Measurements from ENCODE around the gene GLI3. TPM values are rescaled to one million over a fixed set of nuclear protein-coding genes. Genes with fewer than 3 reads are reported as not detected.

The GLI3 gene
- total and polyA plus RNA-seq, 12 donors = 0.51 to 9.1 (median 5.3) TPM

- Histone ChIP-seq H3K27ac (no peak overlapping the region), H3K4me3 (no peak overlapping the region), H3K27me3 (peaks cover 0 to 2% (median 0%) of the 10 kb centered on the region in 7 donors), H3K4me1 (peaks cover 0 to 5% (median 0%) of the 10 kb centered on the region in 9 donors), H3K9me3 (no peaks in the 10 kb centered on the region), H3K36me3 (no peaks in the 10 kb centered on the region)
- intact Hi-C loops (cut with DNase I) = no loop called here
- no peak for TF ChIP-seq CTCF (IDR thresholded peaks at IDR 0.05)
- DNase-seq (no peak), ATAC-seq (no peak)
- 64 to 74% methylated on average over 1 of the region's 1 CpG for WGBS, 2 donors
Observed at GRCh38 chr7:41928166-41928565, 308.8 kb downstream of the GLI3 start.

GRCh38 chr7:41927380-41927779 is 309.6 kb downstream of the GLI3 start:
- Histone ChIP-seq H3K9me3 (no peaks in the 10 kb centered on the region), H3K4me1 (peaks cover 0 to 5% (median 0%) of the 10 kb centered on the region in 9 donors), H3K27me3 (peaks cover 0 to 2% (median 0%) of the 10 kb centered on the region in 7 donors), H3K36me3 (no peaks in the 10 kb centered on the region), H3K27ac (no peak overlapping the region), H3K4me3 (no peak overlapping the region)
- DNase-seq (no peak), ATAC-seq (no peak)
- no peak for TF ChIP-seq CTCF (IDR thresholded peaks at IDR 0.05)
- intact Hi-C loops (cut with DNase I) = no loop called here
- WGBS, 2 donors = 76 to 82% methylated on average over 6 of the region's 6 CpGs

GRCh38 chr7:41925946-41926345 is 311.1 kb downstream of the GLI3 start:
- TF ChIP-seq CTCF (IDR thresholded peaks at IDR 0.05) = no peak
- no peak overlapping the region for H3K4me3 ChIP-seq
- intact Hi-C loops (cut with DNase I) = no loop called here
- no peak for ATAC-seq
- no peaks in the 10 kb centered on the region for H3K9me3 ChIP-seq
- WGBS, 2 donors = 95 to 96% methylated on average over 3 of the region's 3 CpGs
- DNase-seq = no peak
- H3K4me1 ChIP-seq = peaks cover 0 to 5% (median 0%) of the 10 kb centered on the region in 9 donors
- peaks cover 0 to 2% (median 0%) of the 10 kb centered on the region in 7 donors for H3K27me3 ChIP-seq
- no peak overlapping the region for H3K27ac ChIP-seq
- no peaks in the 10 kb centered on the region for H3K36me3 ChIP-seq

GRCh38 chr7:41924796-41925195 is 312.2 kb downstream of the GLI3 start:
- Histone ChIP-seq H3K27ac (no peak overlapping the region), H3K36me3 (no peaks in the 10 kb centered on the region), H3K4me1 (peaks cover 0 to 6% (median 0%) of the 10 kb centered on the region in 9 donors), H3K4me3 (no peak overlapping the region), H3K27me3 (peaks cover 0 to 2% (median 0%) of the 10 kb centered on the region in 7 donors), H3K9me3 (no peaks in the 10 kb centered on the region)
- 83 to 92% methylated on average over 9 of the region's 9 CpGs for WGBS, 2 donors
- DNase-seq = no peak
- no peak for TF ChIP-seq CTCF (IDR thresholded peaks at IDR 0.05)
- ATAC-seq = no peak
- intact Hi-C loops (cut with DNase I) = no loop called here
